Left ventricle myocardium inferior (tissue), 1 donor: ENCODE measurements around the gene MMP25. TPM values are rescaled to one million over a fixed set of nuclear protein-coding genes. Genes with fewer than 3 reads are reported as not detected.

Experiments
- DNase-seq: peaks from one replicate; pipeline ENCODE4 v3.0.0-alpha.2; 2020
- H3K27ac ChIP-seq: fragments of 200-600 bp; replicated peaks from 2 replicates; pipeline ENCODE4 v1.8.0; 2021
- H3K27me3 ChIP-seq: fragments of 200-600 bp; 2 replicates; pipeline ENCODE4 v1.8.0; 2021; ENCODE audit warnings: low read depth
- H3K36me3 ChIP-seq: fragments of 200-600 bp; 2 replicates; pipeline ENCODE4 v1.8.0; 2021
- H3K4me1 ChIP-seq: fragments of 200-600 bp; 2 replicates; pipeline ENCODE4 v1.8.0; 2021
- H3K4me3 ChIP-seq: fragments of 200-600 bp; 2 replicates; pipeline ENCODE4 v1.8.0; 2021; ENCODE audit warnings: mild to moderate bottlenecking, moderate library complexity
- H3K9me3 ChIP-seq: fragments of 200-600 bp; replicated peaks from 2 replicates; pipeline ENCODE4 v1.8.0; 2021
- CTCF ChIP-seq: fragments of 200-600 bp; IDR thresholded peaks from 2 replicates; pipeline ENCODE4 v1.8.0; 2021; ENCODE audit warnings: antibody characterized with exemption, mild to moderate bottlenecking, borderline replicate concordance
- intact Hi-C: fragments of 100-400 bp; cut with micrococcal nuclease; formaldehyde crosslinking; loops from one replicate; pipeline ENCODE4 v1.11.0; 2022
- total RNA-seq: library from RNA; stranded (reverse); fragmentation: NEBNext Ultra II Directional; extraction: Animal tissue kit (Norgen Biotek cat#: 25700); gene quantifications from one replicate; pipeline ENCODE4 v1.2.1, GENCODE V29; 2021
- donor health status: DM: no; HTN: yes; CAD: no; lungs with severe emphysema.

The MMP25 gene
- total RNA-seq, 1 donor from 2014 or later = 1.2 TPM

GRCh38 chr16:3022208-3022683, 24.1 kb upstream of the MMP25 start:
- peak; percentile 88 for DNase-seq
- intact Hi-C loops = no loop called here
- H3K4me1 ChIP-seq = peaks cover 62% of the 10 kb centered on the region

GRCh38 chr16:3022684-3023414, 23.5 kb upstream of the MMP25 start:
- Histone ChIP-seq H3K36me3 (peaks cover 23% of the 10 kb centered on the region), H3K9me3 (no peaks in the 10 kb centered on the region), H3K4me1 (peaks cover 63% of the 10 kb centered on the region), H3K27ac (peak overlapping the region; percentile 98), H3K27me3 (peaks cover 14% of the 10 kb centered on the region), H3K4me3 (peak overlapping the region; percentile 83)
- intact Hi-C loops = no loop called here
- DNase-seq = no peak
- TF ChIP-seq CTCF = no peak

More at GRCh38 chr16:3022208-3022683, 24.1 kb upstream of the MMP25 start:
- H3K4me3 ChIP-seq = peak overlapping the region; percentile 83
- H3K27me3 ChIP-seq = peaks cover 20% of the 10 kb centered on the region
- H3K36me3 ChIP-seq = peaks cover 22% of the 10 kb centered on the region
- no peak for TF ChIP-seq CTCF
- H3K9me3 ChIP-seq = no peaks in the 10 kb centered on the region
- peak overlapping the region; percentile 98 for H3K27ac ChIP-seq

- Histone ChIP-seq H3K36me3 (peaks cover 23% of the 10 kb centered on the region), H3K27ac (peak overlapping the region; percentile 98), H3K4me1 (peaks cover 63% of the 10 kb centered on the region), H3K9me3 (no peaks in the 10 kb centered on the region), H3K4me3 (peak overlapping the region; percentile 83), H3K27me3 (peaks cover 9% of the 10 kb centered on the region)
- intact Hi-C loops = no loop called here
- peak; percentile 47 for DNase-seq
- TF ChIP-seq CTCF = no peak
Observed at GRCh38 chr16:3023415-3023668, 23.0 kb upstream of the MMP25 start.

- peak; percentile 97 for DNase-seq
- Histone ChIP-seq H3K36me3 (peaks cover 23% of the 10 kb centered on the region), H3K27ac (peak within 1 kb of the TSS; percentile 98), H3K9me3 (no peaks in the 10 kb centered on the region), H3K4me3 (peak within 1 kb of the TSS; percentile 83), H3K4me1 (peaks cover 66% of the 10 kb centered on the region), H3K27me3 (peaks cover 7% of the 10 kb centered on the region)
- no peak for TF ChIP-seq CTCF
- intact Hi-C loops = no loop called here
Observed at GRCh38 chr16:3023669-3024478, 22.5 kb upstream of the MMP25 start, which contains the start of the genes HCFC1R1 and THOC6. Gene HCFC1R1, minus strand, starts transcription at chr16:3023942. Its CDS starts 1 bp downstream, at chr16:3023941. Gene THOC6, plus strand, starts transcription at chr16:3024035. Its CDS starts 292 bp downstream, at chr16:3024327.

- H3K4me3 ChIP-seq = no peak overlapping the region
- H3K4me1 ChIP-seq = peaks cover 67% of the 10 kb centered on the region
- no peak for TF ChIP-seq CTCF
- intact Hi-C loops = no loop called here
- no peak overlapping the region for H3K27ac ChIP-seq
- H3K27me3 ChIP-seq = peaks cover 18% of the 10 kb centered on the region
- H3K36me3 ChIP-seq = peaks cover 23% of the 10 kb centered on the region
- H3K9me3 ChIP-seq = no peaks in the 10 kb centered on the region
- no peak for DNase-seq
Observed at GRCh38 chr16:3025032-3026002, 21.0 kb upstream of the MMP25 start.
